ENCODE measurements around the gene RPL36AL. TPM values are rescaled to one million over a fixed set of nuclear protein-coding genes. Genes with fewer than 3 reads are reported as not detected.
A peak's percentile ranks its signal among the peaks of the same experiment; 100 is the strongest.
"Not testable (repeated sequence)": the region's sequence is repeated elsewhere in the genome, so short reads cannot be mapped to it uniquely, and the experiment has no call there.

RPL36AL gene
- total RNA-seq, 1 donor from 2014 or later, result 149 TPM

DNA sequence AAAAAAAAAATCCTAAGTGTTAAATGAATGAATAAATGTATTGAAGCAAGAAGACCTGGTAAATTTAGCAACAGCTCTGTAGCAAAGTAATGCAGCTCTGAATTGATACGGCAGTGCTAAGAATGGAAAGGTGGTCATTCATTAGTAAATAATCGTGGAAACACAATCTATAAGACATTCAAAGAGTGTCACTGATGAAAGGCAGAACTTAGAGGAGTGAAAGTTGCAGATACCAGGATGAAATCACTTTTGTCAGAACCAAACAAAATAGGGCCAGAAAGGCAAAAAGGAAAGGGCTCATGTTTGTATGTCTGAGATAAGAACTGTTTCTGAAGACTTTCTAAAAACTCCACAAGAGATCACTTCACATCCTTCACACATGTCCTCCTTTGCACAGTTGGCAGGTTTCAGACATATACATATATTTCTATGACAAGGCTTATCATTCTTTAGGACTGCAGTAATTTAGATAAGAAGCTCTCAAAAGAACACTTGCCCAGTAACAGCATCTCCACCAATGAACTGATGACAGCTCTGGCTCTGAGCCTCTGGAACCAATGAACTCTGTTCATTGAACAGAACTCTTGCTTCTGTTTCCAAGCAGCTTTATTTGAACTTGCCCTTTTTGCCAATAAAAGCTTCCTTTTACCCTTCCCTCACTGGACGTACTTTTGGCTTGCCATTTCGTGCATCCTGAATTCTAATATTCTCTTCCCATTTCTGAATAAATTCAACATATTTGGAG, 25.9 kb downstream of the RPL36AL start:
- peaks cover 38% of the 10 kb centered on the region for H3K4me1 Mint-ChIP-seq
- H3K36me3 Mint-ChIP-seq, result no peaks in the 10 kb centered on the region
- DNase-seq (ENCODE audit: low spot score in 2 of 2, unreplicated experiment in 2 of 2), result no peak
- peak overlapping the region; percentile 25 for H3K4me3 Mint-ChIP-seq
- no peaks in the 10 kb centered on the region for H3K27me3 Mint-ChIP-seq (ENCODE audit: low read depth)
- TF ChIP-seq, protein P1, sequence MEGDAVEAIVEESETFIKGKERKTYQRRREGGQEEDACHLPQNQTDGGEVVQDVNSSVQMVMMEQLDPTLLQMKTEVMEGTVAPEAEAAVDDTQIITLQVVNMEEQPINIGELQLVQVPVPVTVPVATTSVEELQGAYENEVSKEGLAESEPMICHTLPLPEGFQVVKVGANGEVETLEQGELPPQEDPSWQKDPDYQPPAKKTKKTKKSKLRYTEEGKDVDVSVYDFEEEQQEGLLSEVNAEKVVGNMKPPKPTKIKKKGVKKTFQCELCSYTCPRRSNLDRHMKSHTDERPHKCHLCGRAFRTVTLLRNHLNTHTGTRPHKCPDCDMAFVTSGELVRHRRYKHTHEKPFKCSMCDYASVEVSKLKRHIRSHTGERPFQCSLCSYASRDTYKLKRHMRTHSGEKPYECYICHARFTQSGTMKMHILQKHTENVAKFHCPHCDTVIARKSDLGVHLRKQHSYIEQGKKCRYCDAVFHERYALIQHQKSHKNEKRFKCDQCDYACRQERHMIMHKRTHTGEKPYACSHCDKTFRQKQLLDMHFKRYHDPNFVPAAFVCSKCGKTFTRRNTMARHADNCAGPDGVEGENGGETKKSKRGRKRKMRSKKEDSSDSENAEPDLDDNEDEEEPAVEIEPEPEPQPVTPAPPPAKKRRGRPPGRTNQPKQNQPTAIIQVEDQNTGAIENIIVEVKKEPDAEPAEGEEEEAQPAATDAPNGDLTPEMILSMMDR (IDR thresholded peaks at IDR 0.05; ENCODE audit: unreplicated experiment), result no peak
- H3K27ac Mint-ChIP-seq, result peak overlapping the region; percentile 87
- H3K9me3 Mint-ChIP-seq, result no peaks in the 10 kb centered on the region

GRCh38 chr14:49593016-49593415, 27.4 kb downstream of the RPL36AL start:
- no peaks in the 10 kb centered on the region for H3K36me3 Mint-ChIP-seq
- H3K4me1 Mint-ChIP-seq, result peaks cover 34% of the 10 kb centered on the region
- no peak for DNase-seq (ENCODE audit: low spot score in 2 of 2, unreplicated experiment in 2 of 2)
- H3K4me3 Mint-ChIP-seq, result no peak overlapping the region
- TF ChIP-seq, protein P1 (IDR thresholded peaks at IDR 0.05; ENCODE audit: unreplicated experiment), result no peak
- H3K27me3 Mint-ChIP-seq (ENCODE audit: low read depth), result no peaks in the 10 kb centered on the region
- no peak overlapping the region for H3K27ac Mint-ChIP-seq
- H3K9me3 Mint-ChIP-seq, result no peaks in the 10 kb centered on the region

DNA sequence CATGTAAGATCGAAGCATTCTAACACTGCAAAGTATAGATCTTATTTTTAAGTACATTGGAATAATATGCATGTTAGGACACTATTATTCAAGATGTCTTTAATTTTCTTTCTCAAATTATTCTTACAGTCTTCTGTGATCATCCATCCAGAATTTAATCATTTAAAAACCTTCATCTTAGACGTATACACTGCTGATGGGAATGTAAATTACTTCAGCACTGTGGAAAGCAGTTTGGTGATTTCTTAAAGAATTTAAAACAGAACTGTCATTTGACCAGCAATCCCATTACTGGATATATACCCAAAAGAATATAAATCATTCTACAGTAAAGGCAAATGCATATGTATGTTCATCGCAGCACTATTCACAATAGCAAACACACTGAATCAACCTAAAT, 31.0 kb downstream of the RPL36AL start:
- Mint-ChIP-seq H3K4me1 (peaks cover 18% of the 10 kb centered on the region), H3K27me3 (ENCODE audit: low read depth) (no peaks in the 10 kb centered on the region), H3K27ac (no peak overlapping the region), H3K9me3 (no peaks in the 10 kb centered on the region), H3K4me3 (no peak overlapping the region), H3K36me3 (no peaks in the 10 kb centered on the region)
- TF ChIP-seq, protein P1 (IDR thresholded peaks at IDR 0.05; ENCODE audit: unreplicated experiment), result no peak
- no peak for DNase-seq (ENCODE audit: low spot score in 2 of 2, unreplicated experiment in 2 of 2)

DNA sequence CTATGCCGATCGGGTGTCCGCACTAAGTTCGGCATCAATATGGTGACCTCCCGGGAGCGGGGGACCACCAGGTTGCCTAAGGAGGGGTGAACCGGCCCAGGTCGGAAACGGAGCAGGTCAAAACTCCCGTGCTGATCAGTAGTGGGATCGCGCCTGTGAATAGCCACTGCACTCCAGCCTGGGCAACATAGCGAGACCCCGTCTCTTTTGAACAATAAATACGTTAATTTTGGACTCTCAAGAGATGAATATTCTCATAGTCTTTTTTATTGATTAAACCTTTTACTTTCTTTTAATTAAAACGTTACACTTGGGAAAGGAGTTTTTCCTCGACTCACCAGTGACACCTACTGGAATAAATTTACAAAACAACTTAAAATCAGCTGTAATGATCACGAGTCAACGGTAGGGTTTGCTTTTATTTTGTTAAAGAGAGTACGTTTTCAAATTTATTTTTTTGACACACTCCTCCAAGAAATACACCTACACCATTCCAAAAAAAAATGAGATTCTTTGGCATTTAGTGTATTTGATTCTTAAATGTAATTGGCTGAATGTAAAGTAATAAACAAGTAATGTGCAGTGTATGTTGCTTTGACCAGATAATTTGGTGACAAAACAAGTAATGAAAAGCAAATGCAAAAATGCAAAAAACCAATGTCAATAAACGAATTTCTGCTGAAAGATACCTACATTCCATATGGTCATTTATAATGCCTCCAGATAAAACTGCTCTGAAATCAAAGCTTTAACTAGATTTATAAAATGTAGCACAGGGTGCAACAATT, 33.6 kb downstream of the RPL36AL start:
- Mint-ChIP-seq H3K9me3 (no peaks in the 10 kb centered on the region), H3K27ac (peak overlapping the region; percentile 98), H3K4me1 (peaks cover 24% of the 10 kb centered on the region), H3K36me3 (peaks cover 16% of the 10 kb centered on the region), H3K4me3 (peak overlapping the region; percentile 86), H3K27me3 (ENCODE audit: low read depth) (no peaks in the 10 kb centered on the region)
- DNase-seq (ENCODE audit: low spot score in 2 of 2, unreplicated experiment in 2 of 2), result no peak
- TF ChIP-seq, protein P1 (IDR thresholded peaks at IDR 0.05; ENCODE audit: unreplicated experiment), result peak; percentile 89

DNA sequence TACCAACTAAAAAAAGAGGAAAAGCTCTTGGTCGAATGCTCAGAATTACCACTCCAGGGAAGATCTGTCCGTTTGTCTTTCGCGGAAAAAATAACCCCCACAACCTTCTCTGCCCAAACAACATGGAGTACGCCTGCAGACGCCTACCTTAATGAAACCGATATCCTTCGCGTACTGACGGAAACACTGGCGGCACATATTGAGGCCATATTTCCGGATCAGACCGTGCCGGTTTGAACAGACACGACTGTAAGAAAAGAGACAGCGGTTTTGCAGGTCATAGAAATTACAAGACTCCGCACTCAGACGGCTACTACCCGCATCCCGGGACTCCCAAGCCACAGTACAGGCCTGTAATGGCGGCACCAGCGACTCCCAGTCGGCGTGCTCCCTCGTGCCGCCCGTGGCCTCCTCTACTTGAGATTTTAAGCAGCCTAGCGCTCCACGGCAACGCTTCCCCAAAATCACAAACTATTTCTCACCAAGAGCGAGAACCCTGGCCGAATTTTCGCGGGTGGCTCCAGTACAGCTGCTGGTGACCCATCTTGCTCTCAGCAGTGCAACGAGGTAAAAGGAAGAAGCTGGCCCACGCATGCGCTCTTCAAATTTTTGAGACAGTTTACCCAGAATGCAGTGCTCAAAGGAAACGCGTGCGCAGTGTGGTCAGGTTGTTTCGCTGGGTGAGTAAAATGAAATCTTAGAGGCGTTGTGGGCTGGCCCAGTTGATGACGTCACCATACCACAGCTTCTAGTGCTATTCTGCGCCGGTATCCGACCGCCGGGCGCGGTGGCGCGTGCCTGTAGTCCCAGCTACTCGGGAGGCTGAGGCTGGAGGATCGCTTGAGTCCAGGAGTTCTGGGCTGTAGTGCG, 34.4 kb downstream of the RPL36AL start, which contains the start of gene RPS29:
Gene RPS29, minus strand, starts transcription at position 578 of the 870 bp plus-strand sequence. Its CDS starts 34 bp downstream, at position 544.
- H3K27ac Mint-ChIP-seq, result peak within 1 kb of the TSS; percentile 98
- peaks cover 18% of the 10 kb centered on the region for H3K36me3 Mint-ChIP-seq
- H3K4me3 Mint-ChIP-seq, result peak within 1 kb of the TSS; percentile 86
- TF ChIP-seq, protein P1 (IDR thresholded peaks at IDR 0.05; ENCODE audit: unreplicated experiment), result no peak
- H3K4me1 Mint-ChIP-seq, result peaks cover 26% of the 10 kb centered on the region
- H3K27me3 Mint-ChIP-seq (ENCODE audit: low read depth), result no peaks in the 10 kb centered on the region
- no peaks in the 10 kb centered on the region for H3K9me3 Mint-ChIP-seq
- DNase-seq (ENCODE audit: low spot score in 2 of 2, unreplicated experiment in 2 of 2), result peak; percentile 91 to 98

GRCh38 chr14:49584981-49585640, 35.3 kb downstream of the RPL36AL start:
- H3K27ac Mint-ChIP-seq, result peak overlapping the region; percentile 98
- peak overlapping the region; percentile 86 for H3K4me3 Mint-ChIP-seq
- peaks cover 26% of the 10 kb centered on the region for H3K4me1 Mint-ChIP-seq
- not testable (repeated sequence) for H3K9me3 Mint-ChIP-seq; DNase-seq (ENCODE audit: low spot score in 2 of 2, unreplicated experiment in 2 of 2); H3K27me3 Mint-ChIP-seq (ENCODE audit: low read depth)
- peaks cover 18% of the 10 kb centered on the region for H3K36me3 Mint-ChIP-seq

Data from mesothelial cell of epicardium (in vitro differentiated cells).